Measurements from ENCODE around the gene CUL1.
A peak's percentile ranks its signal among the peaks of the same experiment; 100 is the strongest.

Gene CUL1

GRCh38 chr7:148814922-148815559 is 116.3 kb downstream of the CUL1 start:
- DNase-seq (ENCODE audit: low spot score in 2 of 2) (no peak), ATAC-seq (no peak)
- no peak overlapping the region for H3K27ac Mint-ChIP-seq
- peaks cover 3% of the 10 kb centered on the region for H3K4me1 Mint-ChIP-seq
- no peak overlapping the region for H3K4me3 Mint-ChIP-seq
- no peaks in the 10 kb centered on the region for H3K9me3 Mint-ChIP-seq
- H3K36me3 Mint-ChIP-seq: peaks cover 99% of the 10 kb centered on the region

DNA sequence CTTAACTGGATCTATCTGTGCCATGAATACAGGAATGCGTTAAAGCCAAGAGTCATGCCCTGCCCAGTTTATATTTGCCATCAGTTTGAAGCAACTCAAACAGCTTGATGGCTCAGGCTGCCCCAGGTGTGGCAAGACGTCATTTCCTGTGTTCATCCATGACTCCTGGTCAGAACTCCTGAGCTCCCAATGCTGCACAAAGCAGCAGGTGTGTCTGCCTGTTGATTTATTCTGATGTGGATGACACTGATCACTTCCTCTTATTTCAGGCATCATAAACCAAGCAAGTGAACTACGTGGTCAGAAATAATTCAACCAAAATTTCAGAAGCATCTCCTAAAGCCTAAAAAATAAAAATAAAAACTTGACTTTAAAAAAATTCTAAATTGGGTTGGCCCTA is 116.9 kb downstream of the CUL1 start:
- no peaks in the 10 kb centered on the region for H3K4me1 Mint-ChIP-seq
- H3K9me3 Mint-ChIP-seq: no peaks in the 10 kb centered on the region
- H3K27ac Mint-ChIP-seq: no peak overlapping the region
- DNase-seq (ENCODE audit: low spot score in 2 of 2) (no peak), ATAC-seq (no peak)
- peaks cover 97% of the 10 kb centered on the region for H3K36me3 Mint-ChIP-seq
- no peak overlapping the region for H3K4me3 Mint-ChIP-seq

GRCh38 chr7:148819697-148820360 is 121.1 kb downstream of the CUL1 start:
- peaks cover 86% of the 10 kb centered on the region for H3K36me3 Mint-ChIP-seq
- no peak overlapping the region for H3K27ac Mint-ChIP-seq
- ATAC-seq (no peak), DNase-seq (ENCODE audit: low spot score in 2 of 2) (no peak)
- no peaks in the 10 kb centered on the region for H3K4me1 Mint-ChIP-seq
- no peaks in the 10 kb centered on the region for H3K9me3 Mint-ChIP-seq
- H3K4me3 Mint-ChIP-seq: no peak overlapping the region

DNA sequence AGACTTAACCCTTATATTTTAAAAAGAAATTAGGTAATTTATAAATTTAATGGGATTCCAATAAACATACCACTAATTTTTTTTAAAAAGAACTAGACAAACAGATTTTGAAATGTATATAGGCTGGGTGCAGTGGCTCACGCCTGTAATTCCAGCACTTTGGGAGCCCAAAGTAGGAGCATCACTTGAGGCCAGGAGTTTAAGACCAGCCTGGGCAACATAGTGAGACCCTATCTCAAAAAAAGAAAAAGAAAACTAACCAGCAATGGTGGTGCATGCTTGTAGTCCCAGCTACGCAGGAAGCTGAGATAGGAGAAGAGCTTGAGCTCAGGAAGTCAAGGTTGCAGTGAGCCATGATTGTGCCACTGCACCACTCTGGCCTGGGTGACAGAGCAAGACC is 122.7 kb downstream of the CUL1 start:
- Mint-ChIP-seq H3K9me3 (no peaks in the 10 kb centered on the region), H3K4me3 (no peak overlapping the region), H3K27ac (no peak overlapping the region), H3K36me3 (peaks cover 86% of the 10 kb centered on the region), H3K4me1 (no peaks in the 10 kb centered on the region)
- no peak for DNase-seq (ENCODE audit: low spot score in 2 of 2)
- no peak for ATAC-seq

DNA sequence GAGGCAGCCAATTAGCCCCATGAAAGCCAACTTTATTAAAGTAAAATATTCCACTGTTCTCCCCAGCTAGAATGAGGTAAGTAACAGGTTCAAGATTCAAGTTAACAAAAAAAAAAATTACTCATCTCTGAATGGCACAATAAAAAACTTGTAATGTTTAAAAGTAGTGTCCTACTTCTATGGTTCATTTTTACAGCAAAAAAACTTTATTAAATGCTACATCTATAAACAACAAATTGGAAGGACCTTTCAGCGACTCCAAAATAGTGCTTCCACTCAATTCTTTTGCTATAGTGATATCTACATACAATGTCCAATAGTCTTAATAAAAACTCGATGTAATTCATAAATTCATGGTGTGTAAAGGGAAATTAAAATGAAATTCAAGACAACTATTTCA is 126.2 kb downstream of the CUL1 start:
- H3K4me3 Mint-ChIP-seq: no peak overlapping the region
- H3K36me3 Mint-ChIP-seq: peaks cover 85% of the 10 kb centered on the region
- H3K27ac Mint-ChIP-seq: no peak overlapping the region

DNA sequence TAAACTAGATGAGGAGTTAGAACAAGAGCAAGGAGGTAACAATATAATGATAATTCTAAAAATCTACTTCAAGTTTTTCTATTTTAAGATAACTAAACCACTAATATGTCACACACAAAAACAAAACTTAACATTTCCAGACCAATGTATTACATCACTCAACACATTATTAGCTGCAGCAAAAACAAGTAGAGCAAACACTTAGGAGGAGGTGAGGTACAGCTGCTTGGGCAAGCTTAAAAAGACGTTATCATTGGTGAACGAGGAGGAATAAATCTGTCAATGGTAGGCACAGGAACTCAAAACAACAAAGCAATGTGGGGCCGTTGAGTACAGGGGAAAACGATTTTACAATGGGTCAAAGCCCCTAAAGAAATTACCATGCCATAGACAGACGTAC is 126.6 kb downstream of the CUL1 start:
- H3K36me3 Mint-ChIP-seq: peaks cover 85% of the 10 kb centered on the region
- no peaks in the 10 kb centered on the region for H3K4me1 Mint-ChIP-seq
- ATAC-seq: no peak
- no peak for DNase-seq (ENCODE audit: low spot score in 2 of 2)
- no peak overlapping the region for H3K4me3 Mint-ChIP-seq
- no peaks in the 10 kb centered on the region for H3K9me3 Mint-ChIP-seq
- H3K27ac Mint-ChIP-seq: no peak overlapping the region

More for the DNA sequence above, 126.2 kb downstream of the CUL1 start:
- Mint-ChIP-seq H3K4me1 (no peaks in the 10 kb centered on the region), H3K9me3 (no peaks in the 10 kb centered on the region)
- no peak for DNase-seq (ENCODE audit: low spot score in 2 of 2)
- no peak for ATAC-seq

DNA sequence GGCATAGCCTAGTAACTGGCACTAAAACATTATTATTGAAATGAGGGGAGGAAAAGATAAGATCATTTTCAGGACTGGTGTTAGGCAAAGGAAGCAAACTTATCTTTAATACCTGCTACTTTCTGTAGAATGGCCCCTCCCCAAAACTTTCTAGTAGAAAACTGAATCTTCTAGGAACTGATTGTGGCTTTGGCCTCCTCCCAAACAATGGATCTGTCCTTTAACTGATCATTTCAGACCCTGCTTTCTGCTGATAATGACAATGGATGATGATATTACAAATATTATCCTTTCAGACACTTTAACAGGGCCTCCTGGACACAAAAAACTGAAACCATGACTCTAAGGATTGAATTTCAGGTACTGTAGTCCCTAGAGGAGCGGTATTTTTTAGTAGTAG is 130.3 kb downstream of the CUL1 start:
- no peaks in the 10 kb centered on the region for H3K9me3 Mint-ChIP-seq
- ATAC-seq (no peak), DNase-seq (ENCODE audit: low spot score in 2 of 2) (no peak)
- no peak overlapping the region for H3K27ac Mint-ChIP-seq
- H3K4me3 Mint-ChIP-seq: no peak overlapping the region
- H3K36me3 Mint-ChIP-seq: peaks cover 96% of the 10 kb centered on the region
- H3K4me1 Mint-ChIP-seq: no peaks in the 10 kb centered on the region

DNA sequence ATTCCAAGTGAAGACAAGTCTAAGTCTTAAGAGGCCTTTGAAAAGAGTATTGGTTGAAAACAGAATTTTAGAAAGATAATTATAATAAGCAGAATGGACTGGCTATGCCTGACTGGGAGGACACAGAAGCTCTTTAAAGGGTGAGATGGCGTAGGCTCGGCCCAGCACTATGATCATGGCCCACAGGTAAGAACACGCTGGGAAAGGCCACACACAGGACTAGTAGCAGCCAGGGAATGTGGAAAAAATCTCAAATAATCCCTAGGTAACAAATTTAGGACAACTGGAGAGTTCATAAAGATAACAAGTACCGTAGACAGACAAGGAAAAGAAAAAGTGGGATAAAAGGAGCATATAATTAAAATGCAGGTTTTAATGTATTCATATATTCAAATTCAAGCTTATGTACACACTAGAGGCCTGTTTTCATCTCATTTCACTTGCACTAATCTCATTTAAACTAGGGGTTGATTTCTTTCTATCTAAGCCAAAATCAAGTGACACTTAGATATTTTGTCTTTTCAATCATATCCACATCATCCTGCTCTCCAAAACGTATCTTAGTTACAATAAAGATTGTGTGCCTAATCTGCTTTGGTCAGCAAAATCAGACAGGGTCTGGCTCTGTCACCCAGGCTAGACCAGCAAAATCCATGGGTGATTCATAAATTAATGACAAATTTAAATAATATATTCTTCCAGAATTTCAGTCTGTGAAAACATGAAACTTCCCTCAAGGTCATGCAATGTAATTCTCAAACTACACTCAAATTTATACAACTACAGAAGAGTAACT is 132.4 kb downstream of the CUL1 start:
- Mint-ChIP-seq H3K36me3 (peaks cover 96% of the 10 kb centered on the region), H3K4me1 (no peaks in the 10 kb centered on the region), H3K4me3 (no peak overlapping the region), H3K27ac (no peak overlapping the region), H3K9me3 (no peaks in the 10 kb centered on the region)
- ATAC-seq (no peak), DNase-seq (ENCODE audit: low spot score in 2 of 2) (no peak)

DNA sequence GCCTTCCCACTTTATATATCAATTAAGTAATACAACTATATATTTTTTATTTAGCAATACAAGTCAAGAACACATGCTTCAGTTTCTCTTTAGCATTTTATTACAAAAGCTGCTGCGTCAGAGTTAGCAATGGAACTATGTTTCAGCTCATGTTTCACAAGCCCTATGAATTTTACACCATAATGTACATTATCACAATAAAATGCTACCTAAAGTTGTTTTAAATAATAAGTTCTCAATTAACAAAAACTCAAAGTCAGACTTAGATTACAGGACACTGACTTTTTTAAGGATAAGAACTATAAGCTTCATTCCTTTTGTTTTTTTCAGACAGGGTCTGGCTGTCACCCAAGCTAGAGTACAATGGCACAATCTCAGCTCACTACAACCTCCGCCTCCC is 133.1 kb downstream of the CUL1 start:
- DNase-seq (ENCODE audit: low spot score in 2 of 2) (no peak), ATAC-seq (no peak)
- Mint-ChIP-seq H3K4me3 (no peak overlapping the region), H3K27ac (no peak overlapping the region), H3K4me1 (no peaks in the 10 kb centered on the region), H3K9me3 (no peaks in the 10 kb centered on the region), H3K36me3 (peaks cover 96% of the 10 kb centered on the region)

- peaks cover 98% of the 10 kb centered on the region for H3K36me3 Mint-ChIP-seq
- ATAC-seq: no peak
- no peaks in the 10 kb centered on the region for H3K9me3 Mint-ChIP-seq
- no peak overlapping the region for H3K4me3 Mint-ChIP-seq
- peaks cover 14% of the 10 kb centered on the region for H3K4me1 Mint-ChIP-seq
- DNase-seq (ENCODE audit: low spot score in 2 of 2): no peak
- H3K27ac Mint-ChIP-seq: no peak overlapping the region
Observed at GRCh38 chr7:148834605-148835004, 135.9 kb downstream of the CUL1 start.

DNA sequence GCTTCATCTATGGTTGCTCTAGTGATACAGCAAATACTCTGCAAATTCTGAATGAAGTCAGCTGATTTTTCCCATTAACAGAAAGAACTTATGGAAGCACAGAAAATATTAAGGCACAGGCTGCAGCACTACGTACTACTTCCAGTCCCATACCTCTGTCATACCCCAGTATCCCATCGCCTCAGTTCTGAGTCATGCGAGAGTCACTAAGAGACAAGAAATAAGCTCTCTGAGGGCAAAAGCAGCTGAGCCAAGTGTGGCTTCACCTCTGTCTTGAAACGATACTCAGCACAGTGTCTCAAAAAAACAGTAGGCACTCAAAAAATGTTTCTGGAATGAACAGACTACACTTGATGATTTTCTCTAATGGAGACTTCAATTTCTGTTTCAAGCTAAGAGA is 137.2 kb downstream of the CUL1 start:
- H3K9me3 Mint-ChIP-seq: no peaks in the 10 kb centered on the region
- ATAC-seq (no peak), DNase-seq (ENCODE audit: low spot score in 2 of 2) (no peak)
- H3K27ac Mint-ChIP-seq: no peak overlapping the region
- H3K36me3 Mint-ChIP-seq: peaks cover 92% of the 10 kb centered on the region
- peaks cover 14% of the 10 kb centered on the region for H3K4me1 Mint-ChIP-seq
- H3K4me3 Mint-ChIP-seq: no peak overlapping the region

DNA sequence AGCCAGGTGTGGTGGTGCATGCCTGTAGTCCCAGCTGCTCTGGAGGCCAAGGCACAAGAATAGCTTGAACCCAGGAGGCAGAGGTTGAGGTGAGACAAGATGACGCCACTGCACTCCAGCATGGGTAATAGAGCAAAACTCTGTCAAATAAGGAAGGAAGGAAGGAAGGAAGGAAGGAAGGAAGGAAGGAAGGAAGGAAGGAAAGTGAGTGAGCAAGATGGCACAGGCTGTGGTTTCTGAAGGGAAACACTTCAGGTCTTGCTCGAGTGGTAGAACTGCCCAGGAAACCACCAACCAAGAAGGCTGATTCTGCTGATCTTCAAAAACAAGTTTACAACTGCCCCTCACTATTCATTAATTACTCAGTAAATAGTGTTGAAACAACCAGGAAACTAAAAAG is 140.2 kb downstream of the CUL1 start:
- Mint-ChIP-seq H3K27ac (peak overlapping the region; percentile 4), H3K9me3 (no peaks in the 10 kb centered on the region), H3K36me3 (peaks cover 79% of the 10 kb centered on the region), H3K4me1 (peaks cover 14% of the 10 kb centered on the region), H3K4me3 (no peak overlapping the region)
- no peak for DNase-seq (ENCODE audit: low spot score in 2 of 2)
- no peak for ATAC-seq

DNA sequence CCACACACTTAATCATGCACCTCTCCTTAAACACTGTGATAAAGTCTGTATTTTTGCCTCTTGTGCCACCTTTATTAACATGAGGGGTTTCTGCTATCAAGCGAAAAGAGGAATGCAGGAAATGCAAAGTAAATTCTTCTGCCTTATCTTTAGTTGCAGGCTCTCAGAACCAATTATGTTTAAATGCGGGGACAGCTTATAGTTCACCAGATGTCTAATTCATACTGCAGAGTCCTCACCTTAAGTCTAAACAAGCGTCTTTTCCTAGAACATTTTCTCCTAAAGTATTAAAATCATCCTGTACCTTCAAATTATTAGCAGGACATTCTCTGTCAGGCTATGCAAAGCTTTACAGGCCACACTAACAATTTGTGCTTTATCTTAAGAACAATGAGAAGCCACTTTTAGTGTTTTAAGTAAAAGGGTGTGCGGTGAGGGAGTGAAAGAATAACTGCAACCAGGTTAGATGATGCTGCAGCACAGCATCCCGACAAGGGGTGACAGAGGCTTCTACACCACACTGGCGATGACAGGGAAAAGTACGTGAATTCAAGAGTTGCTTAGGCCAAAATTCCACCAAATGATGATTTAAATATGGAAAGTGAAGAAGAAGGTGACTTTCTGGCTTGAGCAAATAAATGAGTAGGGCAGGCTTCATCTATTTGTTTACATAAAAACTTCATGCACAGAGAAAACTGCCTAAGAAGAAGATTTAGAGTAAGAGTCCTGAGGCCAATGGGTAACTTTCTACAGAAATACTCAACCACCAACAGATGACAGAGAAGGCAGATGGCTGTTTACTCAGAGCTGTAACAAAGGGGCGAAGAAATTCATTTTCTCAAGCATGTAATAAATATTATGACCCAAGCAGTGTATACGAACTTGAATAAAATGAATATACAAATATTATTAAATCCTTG is 149.4 kb downstream of the CUL1 start:
- Mint-ChIP-seq H3K4me1 (peaks cover 31% of the 10 kb centered on the region), H3K36me3 (peaks cover 35% of the 10 kb centered on the region), H3K27ac (no peak overlapping the region), H3K9me3 (no peaks in the 10 kb centered on the region), H3K4me3 (no peak overlapping the region)
- DNase-seq (ENCODE audit: low spot score in 2 of 2): no peak
- no peak for ATAC-seq

DNA sequence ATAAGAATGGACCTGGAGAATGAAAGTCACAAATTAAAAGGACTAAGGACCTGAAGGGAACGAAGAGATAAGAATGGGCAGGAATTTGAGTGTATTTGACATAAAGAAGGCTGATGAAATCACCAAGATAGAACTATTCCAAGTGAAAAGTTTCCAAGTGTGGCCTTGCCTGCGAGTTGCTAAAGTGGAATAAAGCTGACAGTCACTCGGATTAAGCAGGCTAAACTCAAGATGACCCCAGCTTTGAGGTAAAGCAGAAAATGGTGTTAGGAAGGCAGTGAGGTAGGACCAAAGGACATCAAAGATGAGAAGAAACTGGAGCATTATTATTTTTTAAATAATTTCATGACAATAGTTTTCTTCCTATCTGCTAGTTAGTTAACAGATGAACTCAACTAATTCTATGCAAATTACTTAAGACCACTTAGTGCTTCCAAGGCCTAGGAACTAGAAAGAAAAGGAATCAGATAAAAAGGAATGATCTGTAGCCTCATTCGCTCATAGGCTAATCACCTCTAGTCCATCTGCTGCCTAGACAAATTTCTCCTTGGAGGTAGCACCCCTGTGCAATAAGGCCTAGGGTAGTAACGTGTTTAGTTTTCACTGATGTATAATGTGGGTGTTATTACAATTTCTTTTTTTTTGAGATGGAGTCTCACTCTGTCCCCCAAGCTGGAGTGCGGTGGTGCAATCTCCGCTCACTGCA is 150.8 kb downstream of the CUL1 start:
- DNase-seq (ENCODE audit: low spot score in 2 of 2): no peak
- H3K4me1 Mint-ChIP-seq: peaks cover 31% of the 10 kb centered on the region
- no peaks in the 10 kb centered on the region for H3K9me3 Mint-ChIP-seq
- no peak overlapping the region for H3K27ac Mint-ChIP-seq
- no peak for ATAC-seq
- H3K36me3 Mint-ChIP-seq: peaks cover 21% of the 10 kb centered on the region
- no peak overlapping the region for H3K4me3 Mint-ChIP-seq

GRCh38 chr7:148850564-148850963 is 151.9 kb downstream of the CUL1 start:
- no peak for ATAC-seq
- Mint-ChIP-seq H3K27ac (no peak overlapping the region), H3K4me3 (no peak overlapping the region), H3K4me1 (peaks cover 31% of the 10 kb centered on the region), H3K36me3 (peaks cover 11% of the 10 kb centered on the region), H3K9me3 (no peaks in the 10 kb centered on the region)
- DNase-seq (ENCODE audit: low spot score in 2 of 2): no peak

All from stimulated activated effector memory CD8-positive, alpha-beta T cell treated with anti-CD3 and anti-CD28 coated beads, Interleukin-12 subunit alpha, Interleukin-12 subunit beta, amount 100 ng/mL, for 72 hours (primary cell).